ENCODE data around the gene CWC27.

CWC27 gene

DNA sequence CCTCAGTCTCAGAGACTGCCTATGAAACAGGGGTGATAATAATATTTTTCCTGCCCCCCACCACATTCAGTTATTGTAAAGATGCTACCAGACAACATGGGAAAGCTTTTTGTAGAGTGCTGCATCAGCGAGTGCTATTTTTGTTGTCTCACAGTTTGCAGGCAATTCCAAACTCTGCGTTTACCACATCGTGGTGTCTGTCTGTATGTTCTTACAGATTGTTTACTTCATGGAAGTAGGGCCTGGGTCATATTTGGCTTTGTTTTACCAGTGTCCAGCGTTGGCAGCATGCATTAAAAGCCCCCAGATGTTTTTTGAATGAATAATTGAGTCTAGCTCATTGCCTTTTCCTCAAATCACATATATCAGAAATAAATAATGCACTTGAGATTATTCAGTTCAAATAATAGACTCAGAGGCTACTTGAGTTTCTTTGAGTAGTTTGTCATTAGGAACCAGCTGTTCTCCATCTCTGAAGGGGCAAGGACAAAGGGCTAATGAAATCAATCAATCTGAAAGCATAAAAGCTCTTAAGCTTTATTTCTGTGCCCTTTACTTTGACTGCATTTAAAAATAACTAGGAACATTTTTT is 243.7 kb downstream of the CWC27 start:
- no peak overlapping the region for H3K9ac ChIP-seq (ENCODE audit: low read length in 2 of 2)
- H3K36me3 ChIP-seq (ENCODE audit: control insufficient read depth in 2 of 2, insufficient read depth in 2 of 2, low read length in 2 of 2), result no peaks in the 10 kb centered on the region
- H3K4me3 ChIP-seq (ENCODE audit: low read length in 2 of 2), result no peak overlapping the region
- peaks cover 38% of the 10 kb centered on the region for H3K4me1 ChIP-seq (ENCODE audit: control insufficient read depth, insufficient read depth, low read length)
- H3K27me3 ChIP-seq (ENCODE audit: control insufficient read depth in 1 of 2, insufficient read depth in 2 of 2, low read length in 2 of 2), result no peaks in the 10 kb centered on the region
- H3K9me3 ChIP-seq (ENCODE audit: control insufficient read depth in 2 of 2, low read length in 2 of 2), result no peaks in the 10 kb centered on the region
- peak overlapping the region; percentile 32 for H3K27ac ChIP-seq (ENCODE audit: low read length)

DNA sequence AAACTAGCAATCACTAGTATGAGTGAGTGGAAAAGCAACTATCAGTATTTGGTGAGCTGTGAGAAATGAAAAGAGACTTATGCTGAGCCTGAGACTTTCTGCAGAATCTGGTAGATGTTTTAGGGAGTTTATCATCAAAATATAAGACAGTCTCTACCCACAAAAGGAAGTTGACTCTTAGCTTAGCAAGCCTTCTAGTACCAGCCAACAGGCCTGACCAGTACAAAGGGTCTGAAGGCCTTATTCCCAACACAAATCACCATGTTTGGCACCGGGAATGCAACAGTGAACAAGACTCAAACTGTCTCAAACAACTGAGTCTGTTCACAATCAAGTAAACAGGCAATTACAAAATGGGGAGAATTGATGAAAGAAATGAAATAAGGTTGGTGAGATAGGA is 244.4 kb downstream of the CWC27 start:
- no peak overlapping the region for H3K9ac ChIP-seq (ENCODE audit: low read length in 2 of 2)
- no peak overlapping the region for H3K4me3 ChIP-seq (ENCODE audit: low read length in 2 of 2)
- H3K4me1 ChIP-seq (ENCODE audit: control insufficient read depth, insufficient read depth, low read length), result peaks cover 38% of the 10 kb centered on the region
- H3K9me3 ChIP-seq (ENCODE audit: control insufficient read depth in 2 of 2, low read length in 2 of 2), result no peaks in the 10 kb centered on the region
- no peaks in the 10 kb centered on the region for H3K36me3 ChIP-seq (ENCODE audit: control insufficient read depth in 2 of 2, insufficient read depth in 2 of 2, low read length in 2 of 2)
- peak overlapping the region; percentile 32 for H3K27ac ChIP-seq (ENCODE audit: low read length)
- H3K27me3 ChIP-seq (ENCODE audit: control insufficient read depth in 1 of 2, insufficient read depth in 2 of 2, low read length in 2 of 2), result no peaks in the 10 kb centered on the region

DNA sequence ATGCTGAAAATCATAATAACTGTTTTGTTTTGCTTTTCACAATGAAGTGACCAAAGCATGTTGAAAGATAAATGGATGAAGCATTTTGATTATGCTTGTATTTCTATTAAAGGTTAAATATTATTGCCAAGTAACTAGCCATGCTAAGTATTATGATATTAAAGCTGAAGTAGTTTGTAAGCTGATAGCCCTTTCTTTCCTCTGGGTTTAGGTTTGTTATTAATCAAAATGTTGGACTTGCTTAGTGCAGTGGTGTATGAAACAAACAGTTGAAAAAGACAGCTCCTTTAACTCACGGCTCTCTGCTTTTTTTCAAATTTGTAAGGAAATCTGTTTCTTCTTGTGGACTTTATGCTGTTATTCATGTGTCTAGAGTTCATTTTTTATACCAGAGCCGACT is 246.0 kb downstream of the CWC27 start:
- H3K27me3 ChIP-seq (ENCODE audit: control insufficient read depth in 1 of 2, insufficient read depth in 2 of 2, low read length in 2 of 2), result no peaks in the 10 kb centered on the region
- no peaks in the 10 kb centered on the region for H3K36me3 ChIP-seq (ENCODE audit: control insufficient read depth in 2 of 2, insufficient read depth in 2 of 2, low read length in 2 of 2)
- H3K27ac ChIP-seq (ENCODE audit: low read length), result peak overlapping the region; percentile 8
- H3K9me3 ChIP-seq (ENCODE audit: control insufficient read depth in 2 of 2, low read length in 2 of 2), result no peaks in the 10 kb centered on the region
- no peak overlapping the region for H3K4me3 ChIP-seq (ENCODE audit: low read length in 2 of 2)
- H3K9ac ChIP-seq (ENCODE audit: low read length in 2 of 2), result no peak overlapping the region
- H3K4me1 ChIP-seq (ENCODE audit: control insufficient read depth, insufficient read depth, low read length), result peaks cover 33% of the 10 kb centered on the region

DNA sequence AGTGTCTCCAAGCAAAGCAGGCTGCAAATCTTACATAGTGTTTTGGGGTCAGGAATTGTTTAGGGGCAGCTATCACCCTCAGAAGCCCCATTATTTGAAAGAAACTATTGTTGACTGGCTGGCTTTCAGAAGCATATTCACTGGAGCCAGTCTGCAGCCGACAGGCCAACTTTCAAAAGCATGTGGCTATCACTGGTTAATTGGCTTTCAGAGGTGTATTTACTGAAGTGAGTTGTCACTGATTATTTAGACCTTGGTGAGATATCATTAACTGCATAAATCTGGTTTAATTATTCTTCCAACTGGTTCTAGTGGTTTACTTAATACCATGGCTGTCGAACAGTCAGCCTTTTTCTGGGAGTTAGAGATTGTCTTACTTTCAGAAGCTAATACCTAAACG is 247.0 kb downstream of the CWC27 start:
- peaks cover 30% of the 10 kb centered on the region for H3K4me1 ChIP-seq (ENCODE audit: control insufficient read depth, insufficient read depth, low read length)

DNA sequence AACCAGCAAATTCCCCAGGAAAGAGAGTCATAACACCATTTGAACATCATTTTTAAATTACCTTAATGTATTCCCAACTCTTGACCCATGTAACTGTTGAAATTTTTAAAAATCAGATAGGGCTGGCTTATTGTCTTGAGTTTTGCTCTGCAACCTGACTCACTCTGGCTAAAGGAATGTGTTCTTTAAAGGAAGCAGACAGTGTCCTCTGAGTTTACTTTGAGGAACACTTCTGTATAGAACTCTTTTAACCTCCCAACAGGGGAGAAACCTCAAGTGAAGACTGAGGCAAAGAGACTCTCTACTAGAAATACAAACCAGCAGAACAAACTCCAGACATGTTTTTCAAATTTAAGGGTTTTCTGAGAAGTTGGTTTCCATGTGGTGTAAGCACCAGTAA is 248.9 kb downstream of the CWC27 start:
- Histone ChIP-seq H3K9me3 (ENCODE audit: control insufficient read depth in 2 of 2, low read length in 2 of 2) (no peaks in the 10 kb centered on the region), H3K27me3 (ENCODE audit: control insufficient read depth in 1 of 2, insufficient read depth in 2 of 2, low read length in 2 of 2) (no peaks in the 10 kb centered on the region), H3K4me3 (ENCODE audit: low read length in 2 of 2) (no peak overlapping the region), H3K9ac (ENCODE audit: low read length in 2 of 2) (no peak overlapping the region), H3K36me3 (ENCODE audit: control insufficient read depth in 2 of 2, insufficient read depth in 2 of 2, low read length in 2 of 2) (no peaks in the 10 kb centered on the region), H3K27ac (ENCODE audit: low read length) (no peak overlapping the region), H3K4me1 (ENCODE audit: control insufficient read depth, insufficient read depth, low read length) (peaks cover 19% of the 10 kb centered on the region)

More for the DNA sequence above, 247.0 kb downstream of the CWC27 start:
- Histone ChIP-seq H3K9ac (ENCODE audit: low read length in 2 of 2) (no peak overlapping the region), H3K9me3 (ENCODE audit: control insufficient read depth in 2 of 2, low read length in 2 of 2) (no peaks in the 10 kb centered on the region), H3K27me3 (ENCODE audit: control insufficient read depth in 1 of 2, insufficient read depth in 2 of 2, low read length in 2 of 2) (no peaks in the 10 kb centered on the region), H3K4me3 (ENCODE audit: low read length in 2 of 2) (no peak overlapping the region), H3K27ac (ENCODE audit: low read length) (peak overlapping the region; percentile 8), H3K36me3 (ENCODE audit: control insufficient read depth in 2 of 2, insufficient read depth in 2 of 2, low read length in 2 of 2) (no peaks in the 10 kb centered on the region)

DNA sequence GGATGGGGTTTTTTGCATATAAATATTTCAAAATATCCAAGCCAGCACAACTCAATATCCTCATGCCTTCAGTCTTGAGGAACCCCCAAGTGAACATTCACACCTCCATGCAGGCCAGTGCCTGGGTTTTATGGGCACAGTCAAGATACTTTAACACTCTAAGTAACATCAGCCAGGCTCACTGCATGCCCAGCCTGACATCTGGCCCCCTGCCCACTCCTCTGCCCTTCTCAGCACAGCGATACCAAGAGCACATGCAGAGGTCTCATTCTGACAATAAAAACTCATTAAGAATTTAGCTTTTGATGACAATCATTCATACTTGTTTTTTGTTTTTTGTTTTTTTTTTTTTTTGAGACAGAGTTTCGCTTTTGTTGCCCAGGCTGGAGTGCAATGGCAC is 250.0 kb downstream of the CWC27 start:
- Histone ChIP-seq H3K4me3 (ENCODE audit: low read length in 2 of 2) (no peak overlapping the region), H3K36me3 (ENCODE audit: control insufficient read depth in 2 of 2, insufficient read depth in 2 of 2, low read length in 2 of 2) (no peaks in the 10 kb centered on the region), H3K27me3 (ENCODE audit: control insufficient read depth in 1 of 2, insufficient read depth in 2 of 2, low read length in 2 of 2) (no peaks in the 10 kb centered on the region), H3K9ac (ENCODE audit: low read length in 2 of 2) (no peak overlapping the region), H3K9me3 (ENCODE audit: control insufficient read depth in 2 of 2, low read length in 2 of 2) (no peaks in the 10 kb centered on the region), H3K27ac (ENCODE audit: low read length) (no peak overlapping the region), H3K4me1 (ENCODE audit: control insufficient read depth, insufficient read depth, low read length) (peaks cover 8% of the 10 kb centered on the region)

DNA sequence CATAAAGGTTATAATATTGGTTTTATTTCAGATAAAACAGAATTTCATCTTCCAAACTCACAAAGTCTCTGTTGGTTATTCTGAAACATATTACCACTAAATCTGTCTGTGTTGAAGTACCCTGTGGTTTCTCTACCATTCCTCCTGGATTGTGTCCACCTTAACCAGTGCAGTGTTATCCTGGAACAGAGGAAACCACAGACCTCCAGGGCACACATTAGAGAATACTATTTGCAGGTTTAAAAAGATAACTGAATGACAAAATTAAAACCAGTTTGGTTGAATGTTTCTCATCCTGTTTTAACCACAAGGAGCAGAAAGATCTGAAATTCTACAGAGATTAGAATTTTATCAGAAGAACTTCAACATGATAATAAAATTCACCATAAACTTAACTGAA is 251.8 kb downstream of the CWC27 start:
- H3K9ac ChIP-seq (ENCODE audit: low read length in 2 of 2), result no peak overlapping the region
- no peaks in the 10 kb centered on the region for H3K36me3 ChIP-seq (ENCODE audit: control insufficient read depth in 2 of 2, insufficient read depth in 2 of 2, low read length in 2 of 2)
- no peak overlapping the region for H3K4me3 ChIP-seq (ENCODE audit: low read length in 2 of 2)
- no peaks in the 10 kb centered on the region for H3K27me3 ChIP-seq (ENCODE audit: control insufficient read depth in 1 of 2, insufficient read depth in 2 of 2, low read length in 2 of 2)
- H3K4me1 ChIP-seq (ENCODE audit: control insufficient read depth, insufficient read depth, low read length), result peaks cover 4% of the 10 kb centered on the region
- H3K27ac ChIP-seq (ENCODE audit: low read length), result no peak overlapping the region
- H3K9me3 ChIP-seq (ENCODE audit: control insufficient read depth in 2 of 2, low read length in 2 of 2), result no peaks in the 10 kb centered on the region

DNA sequence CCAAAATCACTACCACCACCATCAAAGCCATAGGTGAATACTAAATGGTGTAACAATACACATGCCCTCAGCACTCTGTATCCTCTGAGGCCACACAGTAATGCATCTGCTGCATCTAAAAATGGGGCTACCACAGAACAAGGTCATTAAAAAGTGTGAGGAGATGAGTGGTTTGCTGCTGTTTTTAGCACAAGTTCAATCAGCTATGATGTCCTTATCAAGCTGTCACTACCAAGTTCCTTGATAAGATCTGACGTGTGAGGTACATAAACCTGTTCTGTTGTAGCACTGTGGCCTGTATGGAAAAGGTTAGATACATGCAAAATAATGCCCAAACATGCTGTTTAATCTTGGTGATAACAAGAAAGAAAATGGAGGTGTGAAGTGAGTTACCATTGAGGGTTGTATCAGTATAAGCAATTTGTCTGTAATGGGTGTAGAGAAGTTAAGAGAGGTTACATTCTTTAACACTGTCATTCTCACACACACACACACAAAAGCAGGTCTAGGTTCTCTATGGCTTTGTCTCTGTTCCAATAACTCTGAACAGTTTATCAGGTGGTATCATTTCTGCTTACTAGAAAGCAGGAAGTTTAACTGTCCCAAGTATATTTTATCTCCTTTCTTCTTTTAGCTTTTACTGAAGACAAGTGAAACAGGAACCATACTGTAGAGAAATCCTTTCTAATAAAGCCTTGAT is 252.9 kb downstream of the CWC27 start:
- no peaks in the 10 kb centered on the region for H3K9me3 ChIP-seq (ENCODE audit: control insufficient read depth in 2 of 2, low read length in 2 of 2)
- H3K27ac ChIP-seq (ENCODE audit: low read length), result no peak overlapping the region
- no peak overlapping the region for H3K9ac ChIP-seq (ENCODE audit: low read length in 2 of 2)
- no peaks in the 10 kb centered on the region for H3K36me3 ChIP-seq (ENCODE audit: control insufficient read depth in 2 of 2, insufficient read depth in 2 of 2, low read length in 2 of 2)
- H3K4me3 ChIP-seq (ENCODE audit: low read length in 2 of 2), result no peak overlapping the region
- no peaks in the 10 kb centered on the region for H3K4me1 ChIP-seq (ENCODE audit: control insufficient read depth, insufficient read depth, low read length)
- H3K27me3 ChIP-seq (ENCODE audit: control insufficient read depth in 1 of 2, insufficient read depth in 2 of 2, low read length in 2 of 2), result no peaks in the 10 kb centered on the region

DNA sequence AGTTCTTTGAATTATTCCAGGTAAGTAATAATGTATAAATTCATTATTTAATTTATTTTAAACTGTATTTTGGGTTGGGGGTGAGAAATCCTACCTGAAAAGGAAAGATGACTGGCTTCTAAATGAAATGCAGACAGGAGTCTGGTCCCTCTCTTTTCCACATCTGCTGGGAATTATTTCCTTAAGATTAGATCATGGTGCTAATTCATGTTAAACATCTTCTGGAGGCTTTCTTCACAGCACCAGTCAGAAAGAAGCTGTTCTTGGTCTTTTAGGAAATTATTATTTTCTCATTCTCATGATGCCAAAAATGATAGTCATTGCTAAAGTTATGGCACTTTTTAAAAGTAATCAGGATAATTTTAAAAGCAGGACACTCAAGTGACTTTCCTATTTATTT is 254.2 kb downstream of the CWC27 start:
- Histone ChIP-seq H3K9ac (ENCODE audit: low read length in 2 of 2) (no peak overlapping the region), H3K4me3 (ENCODE audit: low read length in 2 of 2) (no peak overlapping the region), H3K9me3 (ENCODE audit: control insufficient read depth in 2 of 2, low read length in 2 of 2) (no peaks in the 10 kb centered on the region), H3K36me3 (ENCODE audit: control insufficient read depth in 2 of 2, insufficient read depth in 2 of 2, low read length in 2 of 2) (no peaks in the 10 kb centered on the region), H3K27me3 (ENCODE audit: control insufficient read depth in 1 of 2, insufficient read depth in 2 of 2, low read length in 2 of 2) (no peaks in the 10 kb centered on the region), H3K27ac (ENCODE audit: low read length) (no peak overlapping the region), H3K4me1 (ENCODE audit: control insufficient read depth, insufficient read depth, low read length) (no peaks in the 10 kb centered on the region)

DNA sequence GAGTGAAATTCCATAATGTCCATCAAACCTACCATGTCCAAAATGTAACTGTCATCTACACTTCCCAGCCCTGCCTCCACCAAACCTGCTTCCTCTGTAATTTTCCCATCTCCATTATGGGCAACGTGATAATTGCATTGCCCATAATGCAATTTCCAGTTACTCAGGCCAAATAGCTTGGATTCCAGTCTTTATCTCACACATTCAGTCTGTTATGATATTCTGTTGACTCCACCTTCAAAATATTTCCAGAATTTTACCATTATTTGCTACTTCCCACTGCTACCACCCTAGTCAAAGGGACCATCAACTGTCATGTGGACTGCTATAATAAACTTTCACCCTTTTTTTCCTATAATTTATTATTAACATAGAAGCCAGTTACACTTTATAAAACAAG is 256.0 kb downstream of the CWC27 start:
- no peaks in the 10 kb centered on the region for H3K36me3 ChIP-seq (ENCODE audit: control insufficient read depth in 2 of 2, insufficient read depth in 2 of 2, low read length in 2 of 2)
- no peak overlapping the region for H3K4me3 ChIP-seq (ENCODE audit: low read length in 2 of 2)
- no peaks in the 10 kb centered on the region for H3K4me1 ChIP-seq (ENCODE audit: control insufficient read depth, insufficient read depth, low read length)
- H3K9ac ChIP-seq (ENCODE audit: low read length in 2 of 2), result no peak overlapping the region
- no peaks in the 10 kb centered on the region for H3K9me3 ChIP-seq (ENCODE audit: control insufficient read depth in 2 of 2, low read length in 2 of 2)
- H3K27me3 ChIP-seq (ENCODE audit: control insufficient read depth in 1 of 2, insufficient read depth in 2 of 2, low read length in 2 of 2), result no peaks in the 10 kb centered on the region
- H3K27ac ChIP-seq (ENCODE audit: low read length), result no peak overlapping the region

DNA sequence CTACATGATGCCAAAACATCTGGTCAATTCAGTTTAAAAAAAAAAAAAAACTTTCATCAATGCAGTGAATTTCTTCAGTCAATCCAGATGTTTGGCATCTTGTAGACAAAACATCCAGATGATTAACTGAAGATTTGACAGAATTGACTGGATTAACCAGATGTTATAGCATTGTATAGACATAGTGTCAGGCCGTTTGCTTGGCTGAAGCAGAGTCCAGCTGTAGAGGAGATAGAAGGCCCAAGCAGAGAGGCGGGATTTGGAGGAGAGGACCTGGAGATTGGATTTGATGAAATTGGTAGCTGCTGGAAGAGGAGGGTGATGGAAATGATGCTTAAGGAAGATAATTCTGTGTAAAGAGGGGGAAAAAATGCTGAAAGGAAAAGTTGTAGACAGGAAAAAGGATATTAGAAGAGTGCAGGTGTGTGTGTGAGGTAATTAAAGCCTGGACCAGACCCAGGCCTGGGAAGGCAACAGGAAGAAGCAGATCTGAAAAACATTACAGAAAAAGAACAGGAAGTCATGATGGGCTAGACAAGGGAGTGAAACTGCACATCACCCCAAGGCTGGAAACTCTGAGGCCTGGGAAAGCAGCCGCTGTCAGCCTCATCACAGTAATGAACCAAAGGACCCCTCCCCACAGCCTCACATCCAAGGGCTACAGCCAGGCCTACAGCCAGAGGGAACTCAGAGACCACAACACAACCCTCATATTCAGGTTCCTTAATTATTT is 258.3 kb downstream of the CWC27 start:
- H3K27me3 ChIP-seq (ENCODE audit: control insufficient read depth in 1 of 2, insufficient read depth in 2 of 2, low read length in 2 of 2), result no peaks in the 10 kb centered on the region
- H3K9ac ChIP-seq (ENCODE audit: low read length in 2 of 2), result no peak overlapping the region
- H3K36me3 ChIP-seq (ENCODE audit: control insufficient read depth in 2 of 2, insufficient read depth in 2 of 2, low read length in 2 of 2), result no peaks in the 10 kb centered on the region
- no peaks in the 10 kb centered on the region for H3K4me1 ChIP-seq (ENCODE audit: control insufficient read depth, insufficient read depth, low read length)
- no peak overlapping the region for H3K27ac ChIP-seq (ENCODE audit: low read length)
- H3K9me3 ChIP-seq (ENCODE audit: control insufficient read depth in 2 of 2, low read length in 2 of 2), result no peaks in the 10 kb centered on the region
- no peak overlapping the region for H3K4me3 ChIP-seq (ENCODE audit: low read length in 2 of 2)

Data from stomach smooth muscle (tissue), 2 donors.